ENCODE data around the gene PJA1.

DNA sequence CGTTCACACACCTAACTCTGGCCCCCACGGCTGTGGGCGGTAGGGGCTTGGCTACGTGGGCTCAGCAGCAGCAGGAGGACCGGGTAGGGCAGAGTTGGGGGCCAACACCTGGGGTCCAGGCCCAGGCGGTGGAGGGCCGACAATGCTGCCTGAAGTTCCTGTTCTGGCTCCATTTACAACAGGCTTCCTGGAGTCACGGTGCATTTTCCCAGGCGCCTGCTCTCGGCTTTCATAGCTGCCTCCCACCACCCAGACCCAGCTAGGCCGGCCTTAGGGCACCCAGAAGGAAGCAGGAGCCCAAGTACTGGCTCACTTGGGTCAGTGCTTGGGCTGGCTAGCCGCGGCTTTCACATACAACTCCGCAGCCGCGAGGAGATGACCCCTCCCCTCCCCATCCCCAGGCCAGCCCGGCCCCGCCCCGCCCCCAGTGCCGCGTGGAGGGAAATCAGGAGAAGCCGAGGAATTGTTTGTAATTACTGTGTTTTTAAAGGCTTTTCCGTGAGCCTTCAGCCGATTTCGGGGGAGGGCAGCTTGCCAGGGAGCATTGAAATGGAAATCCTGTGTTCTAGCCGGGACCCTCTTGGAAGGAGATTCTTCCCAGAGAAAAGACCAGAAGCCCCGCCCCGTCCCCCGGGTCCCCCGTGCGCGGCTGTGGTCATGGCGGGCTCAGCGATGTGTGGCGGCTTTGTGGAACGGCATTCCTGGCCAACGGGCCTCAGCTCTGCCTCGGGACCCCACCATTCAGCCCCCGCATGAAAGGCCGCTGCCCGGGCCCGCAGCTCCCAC lies 28.5 kb downstream of the PJA1 start:
- TF ChIP-seq, protein P1, sequence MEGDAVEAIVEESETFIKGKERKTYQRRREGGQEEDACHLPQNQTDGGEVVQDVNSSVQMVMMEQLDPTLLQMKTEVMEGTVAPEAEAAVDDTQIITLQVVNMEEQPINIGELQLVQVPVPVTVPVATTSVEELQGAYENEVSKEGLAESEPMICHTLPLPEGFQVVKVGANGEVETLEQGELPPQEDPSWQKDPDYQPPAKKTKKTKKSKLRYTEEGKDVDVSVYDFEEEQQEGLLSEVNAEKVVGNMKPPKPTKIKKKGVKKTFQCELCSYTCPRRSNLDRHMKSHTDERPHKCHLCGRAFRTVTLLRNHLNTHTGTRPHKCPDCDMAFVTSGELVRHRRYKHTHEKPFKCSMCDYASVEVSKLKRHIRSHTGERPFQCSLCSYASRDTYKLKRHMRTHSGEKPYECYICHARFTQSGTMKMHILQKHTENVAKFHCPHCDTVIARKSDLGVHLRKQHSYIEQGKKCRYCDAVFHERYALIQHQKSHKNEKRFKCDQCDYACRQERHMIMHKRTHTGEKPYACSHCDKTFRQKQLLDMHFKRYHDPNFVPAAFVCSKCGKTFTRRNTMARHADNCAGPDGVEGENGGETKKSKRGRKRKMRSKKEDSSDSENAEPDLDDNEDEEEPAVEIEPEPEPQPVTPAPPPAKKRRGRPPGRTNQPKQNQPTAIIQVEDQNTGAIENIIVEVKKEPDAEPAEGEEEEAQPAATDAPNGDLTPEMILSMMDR (IDR thresholded peaks at IDR 0.05; ENCODE audit: low read length): no peak
- no peak for TF ChIP-seq EZH2 (IDR thresholded peaks at IDR 0.05; ENCODE audit: borderline replicate concordance, low read length)

All from OCI-LY1 (cell line).